HCEC 1CT (cell line): ENCODE results near the gene PRSS2.
"Not testable (repeated sequence)": the region's sequence is repeated elsewhere in the genome, so short reads cannot be mapped to it uniquely, and the experiment has no call there.

ENCODE experiments used
- DNase-seq: peaks from one replicate; pipeline ENCODE4 v3.0.0-alpha.2; 2017

The PRSS2 gene

GRCh38 chr7:142770661-142771352 lies at the start of gene PRSS2:
PRSS2 (plus strand) TSS chr7:142770970; CDS start chr7:142770983, 13 bp downstream.
- DNase-seq = no peak

GRCh38 chr7:142720986-142721385 lies 49.8 kb upstream of the PRSS2 start:
- DNase-seq = no peak

GRCh38 chr7:142722248-142722794 lies 48.4 kb upstream of the PRSS2 start:
- DNase-seq = no peak

GRCh38 chr7:142733271-142733670 lies 37.5 kb upstream of the PRSS2 start:
- DNase-seq = no peak

GRCh38 chr7:142739923-142740492 lies 30.8 kb upstream of the PRSS2 start:
- DNase-seq = no peak

GRCh38 chr7:142740786-142741185 lies 30.0 kb upstream of the PRSS2 start:
- no peak for DNase-seq

GRCh38 chr7:142741932-142742331 lies 28.8 kb upstream of the PRSS2 start:
- not testable (repeated sequence) for DNase-seq

GRCh38 chr7:142745091-142745635 lies 25.6 kb upstream of the PRSS2 start:
- DNase-seq = peak; percentile 17

GRCh38 chr7:142745745-142746144 lies 25.0 kb upstream of the PRSS2 start:
- no peak for DNase-seq

GRCh38 chr7:142746264-142746663 lies 24.5 kb upstream of the PRSS2 start:
- DNase-seq = no peak

- DNase-seq = not testable (repeated sequence)
Observed at GRCh38 chr7:142748410-142748809, 22.4 kb upstream of the PRSS2 start.

GRCh38 chr7:142749218-142749993 lies 21.4 kb upstream of the PRSS2 start, which contains the start of gene PRSS1:
PRSS1 (plus strand) TSS chr7:142749472; CDS start chr7:142749485, 13 bp downstream.
- no peak for DNase-seq

GRCh38 chr7:142750321-142750938 lies 20.3 kb upstream of the PRSS2 start:
- no peak for DNase-seq

GRCh38 chr7:142751526-142752175 lies 19.1 kb upstream of the PRSS2 start:
- not testable (repeated sequence) for DNase-seq

- no peak for DNase-seq
Observed at GRCh38 chr7:142752376-142753225, 18.2 kb upstream of the PRSS2 start.

- DNase-seq = no peak
Observed at GRCh38 chr7:142753366-142753765, 17.4 kb upstream of the PRSS2 start.

GRCh38 chr7:142753925-142754491 lies 16.8 kb upstream of the PRSS2 start:
- DNase-seq = peak; percentile 32

GRCh38 chr7:142754681-142755575 lies 15.8 kb upstream of the PRSS2 start:
- DNase-seq = no peak

- not testable (repeated sequence) for DNase-seq
Observed at GRCh38 chr7:142758312-142758711, 12.5 kb upstream of the PRSS2 start.

- no peak for DNase-seq
Observed at GRCh38 chr7:142759433-142759832, 11.3 kb upstream of the PRSS2 start.
